Measurements from ENCODE around the gene SH3RF1. TPM values are rescaled to one million over a fixed set of nuclear protein-coding genes. Genes with fewer than 3 reads are reported as not detected.

The SH3RF1 gene
- total and polyA plus RNA-seq, 2 donors: 2.0 to 3.7 TPM

- no peak for DNase-seq (ENCODE audit: low read depth in 6 of 9, low spot score in 9 of 9)
- no peaks in the 10 kb centered on the region for H3K27me3 ChIP-seq (ENCODE audit: control insufficient read depth in 2 of 2, insufficient read depth in 1 of 2, low read length in 1 of 2)
- no peaks in the 10 kb centered on the region for H3K4me1 ChIP-seq (ENCODE audit: control insufficient read depth in 2 of 2, insufficient read depth in 2 of 2, low read length in 2 of 2)
- WGBS: 94% methylated on average over 9 of the region's 9 CpGs
- no peaks in the 10 kb centered on the region for H3K36me3 ChIP-seq (ENCODE audit: control insufficient read depth in 2 of 2, insufficient read depth in 2 of 2, low read length in 1 of 2)
- H3K9me3 ChIP-seq (ENCODE audit: control insufficient read depth in 2 of 2, insufficient read depth in 1 of 2, low read length in 1 of 2): no peaks in the 10 kb centered on the region
- no peak overlapping the region for H3K27ac ChIP-seq (ENCODE audit: low read depth in 1 of 2, low read length in 1 of 2)
- no peak overlapping the region for H3K4me3 ChIP-seq (ENCODE audit: low read length in 2 of 2)
Observed at GRCh38 chr4:169050881-169051760, 219.6 kb downstream of the SH3RF1 start.

- H3K36me3 ChIP-seq (ENCODE audit: control insufficient read depth in 2 of 2, insufficient read depth in 2 of 2, low read length in 1 of 2): no peaks in the 10 kb centered on the region
- no peaks in the 10 kb centered on the region for H3K4me1 ChIP-seq (ENCODE audit: control insufficient read depth in 2 of 2, insufficient read depth in 2 of 2, low read length in 2 of 2)
- no peak overlapping the region for H3K4me3 ChIP-seq (ENCODE audit: low read length in 2 of 2)
- no peak overlapping the region for H3K27ac ChIP-seq (ENCODE audit: low read depth in 1 of 2, low read length in 1 of 2)
- H3K27me3 ChIP-seq (ENCODE audit: control insufficient read depth in 2 of 2, insufficient read depth in 1 of 2, low read length in 1 of 2): no peaks in the 10 kb centered on the region
- DNase-seq (ENCODE audit: low read depth in 6 of 9, low spot score in 9 of 9): no peak
- H3K9me3 ChIP-seq (ENCODE audit: control insufficient read depth in 2 of 2, insufficient read depth in 1 of 2, low read length in 1 of 2): no peaks in the 10 kb centered on the region
- 91% methylated on average over 7 of the region's 7 CpGs for WGBS
Observed at GRCh38 chr4:169050284-169050683, 220.5 kb downstream of the SH3RF1 start.

GRCh38 chr4:169048868-169049414, 221.8 kb downstream of the SH3RF1 start:
- no peaks in the 10 kb centered on the region for H3K9me3 ChIP-seq (ENCODE audit: control insufficient read depth in 2 of 2, insufficient read depth in 1 of 2, low read length in 1 of 2)
- H3K27ac ChIP-seq (ENCODE audit: low read depth in 1 of 2, low read length in 1 of 2): no peak overlapping the region
- no peaks in the 10 kb centered on the region for H3K4me1 ChIP-seq (ENCODE audit: control insufficient read depth in 2 of 2, insufficient read depth in 2 of 2, low read length in 2 of 2)
- no peak overlapping the region for H3K4me3 ChIP-seq (ENCODE audit: low read length in 2 of 2)
- H3K36me3 ChIP-seq (ENCODE audit: control insufficient read depth in 2 of 2, insufficient read depth in 2 of 2, low read length in 1 of 2): no peaks in the 10 kb centered on the region
- no peaks in the 10 kb centered on the region for H3K27me3 ChIP-seq (ENCODE audit: control insufficient read depth in 2 of 2, insufficient read depth in 1 of 2, low read length in 1 of 2)
- WGBS: 99% methylated on average over 9 of the region's 9 CpGs
- DNase-seq (ENCODE audit: low read depth in 6 of 9, low spot score in 9 of 9): no peak

DNA sequence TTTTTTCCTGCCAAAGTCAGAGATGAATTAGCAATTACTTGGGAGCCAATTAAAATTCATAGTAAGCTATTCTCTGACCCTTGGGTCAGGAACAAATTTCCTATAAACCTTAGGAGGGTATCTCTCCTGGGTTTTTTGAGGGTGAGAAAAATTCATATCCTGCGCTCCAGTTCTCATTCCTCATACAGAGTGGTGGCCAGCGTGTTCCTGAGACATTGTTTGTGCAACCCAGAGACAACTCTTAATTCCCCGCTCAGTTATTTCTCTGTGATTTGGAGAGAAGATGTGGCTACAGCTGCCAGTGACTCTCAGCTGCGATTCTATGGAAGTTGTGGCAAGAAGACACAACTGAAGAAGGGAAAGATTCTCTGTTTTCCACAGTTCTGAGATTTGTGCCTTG, 222.8 kb downstream of the SH3RF1 start:
- WGBS: 94% methylated on average over 4 of the region's 4 CpGs
- no peak for DNase-seq (ENCODE audit: low read depth in 6 of 9, low spot score in 9 of 9)
- Histone ChIP-seq H3K36me3 (ENCODE audit: control insufficient read depth in 2 of 2, insufficient read depth in 2 of 2, low read length in 1 of 2) (no peaks in the 10 kb centered on the region), H3K27ac (ENCODE audit: low read depth in 1 of 2, low read length in 1 of 2) (no peak overlapping the region), H3K27me3 (ENCODE audit: control insufficient read depth in 2 of 2, insufficient read depth in 1 of 2, low read length in 1 of 2) (no peaks in the 10 kb centered on the region), H3K9me3 (ENCODE audit: control insufficient read depth in 2 of 2, insufficient read depth in 1 of 2, low read length in 1 of 2) (no peaks in the 10 kb centered on the region), H3K4me3 (ENCODE audit: low read length in 2 of 2) (no peak overlapping the region), H3K4me1 (ENCODE audit: control insufficient read depth in 2 of 2, insufficient read depth in 2 of 2, low read length in 2 of 2) (no peaks in the 10 kb centered on the region)

GRCh38 chr4:169045862-169046584, 224.7 kb downstream of the SH3RF1 start:
- 80% methylated on average over 15 of the region's 15 CpGs for WGBS
- no peak for DNase-seq (ENCODE audit: low read depth in 6 of 9, low spot score in 9 of 9)

DNA sequence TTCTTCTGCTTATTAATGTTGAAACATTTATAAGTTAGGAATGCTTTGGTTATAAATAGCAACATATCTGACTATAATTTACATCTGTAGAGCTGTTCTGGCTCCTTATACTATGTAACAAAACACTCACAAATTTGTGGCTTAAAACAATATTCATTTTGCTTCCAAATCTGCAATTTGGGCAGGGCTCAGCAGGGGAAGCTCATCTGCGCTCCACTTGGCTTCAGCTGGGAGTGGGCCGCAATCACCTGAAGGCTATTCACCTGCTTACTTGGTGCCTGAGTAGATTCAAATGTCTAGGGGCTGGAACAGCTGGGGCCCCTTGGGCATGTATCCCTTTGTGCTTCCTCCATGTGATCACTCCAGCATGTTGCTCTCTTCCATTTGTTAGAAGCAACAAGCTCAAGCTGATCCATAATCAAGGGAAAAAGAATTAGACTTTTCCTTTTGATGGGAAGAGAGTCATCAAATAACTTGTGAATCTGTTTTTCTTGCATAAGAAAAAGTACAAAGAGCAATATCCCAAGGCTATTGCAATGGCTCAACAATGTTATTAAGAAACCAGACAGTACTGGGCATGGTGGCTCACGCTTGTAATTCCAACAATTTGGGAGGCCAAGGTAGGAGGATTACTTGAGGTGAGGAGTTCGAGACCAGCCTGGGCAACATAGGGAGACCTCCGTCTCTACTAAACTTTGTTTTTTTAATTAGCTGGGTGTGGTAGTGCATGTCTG, 225.9 kb downstream of the SH3RF1 start:
- no peak overlapping the region for H3K4me3 ChIP-seq (ENCODE audit: low read length in 2 of 2)
- no peaks in the 10 kb centered on the region for H3K27me3 ChIP-seq (ENCODE audit: control insufficient read depth in 2 of 2, insufficient read depth in 1 of 2, low read length in 1 of 2)
- H3K36me3 ChIP-seq (ENCODE audit: control insufficient read depth in 2 of 2, insufficient read depth in 2 of 2, low read length in 1 of 2): no peaks in the 10 kb centered on the region
- WGBS: over 99% methylated on average over 5 of the region's 5 CpGs
- H3K4me1 ChIP-seq (ENCODE audit: control insufficient read depth in 2 of 2, insufficient read depth in 2 of 2, low read length in 2 of 2): no peaks in the 10 kb centered on the region
- no peak overlapping the region for H3K27ac ChIP-seq (ENCODE audit: low read depth in 1 of 2, low read length in 1 of 2)
- no peaks in the 10 kb centered on the region for H3K9me3 ChIP-seq (ENCODE audit: control insufficient read depth in 2 of 2, insufficient read depth in 1 of 2, low read length in 1 of 2)
- DNase-seq (ENCODE audit: low read depth in 6 of 9, low spot score in 9 of 9): no peak

More at GRCh38 chr4:169045862-169046584, 224.7 kb downstream of the SH3RF1 start:
- H3K4me3 ChIP-seq (ENCODE audit: low read length in 2 of 2): no peak overlapping the region
- no peaks in the 10 kb centered on the region for H3K27me3 ChIP-seq (ENCODE audit: control insufficient read depth in 2 of 2, insufficient read depth in 1 of 2, low read length in 1 of 2)
- no peak overlapping the region for H3K27ac ChIP-seq (ENCODE audit: low read depth in 1 of 2, low read length in 1 of 2)
- H3K36me3 ChIP-seq (ENCODE audit: control insufficient read depth in 2 of 2, insufficient read depth in 2 of 2, low read length in 1 of 2): no peaks in the 10 kb centered on the region
- H3K9me3 ChIP-seq (ENCODE audit: control insufficient read depth in 2 of 2, insufficient read depth in 1 of 2, low read length in 1 of 2): no peaks in the 10 kb centered on the region
- no peaks in the 10 kb centered on the region for H3K4me1 ChIP-seq (ENCODE audit: control insufficient read depth in 2 of 2, insufficient read depth in 2 of 2, low read length in 2 of 2)
